GM19397 (cell line): Measurements from ENCODE around the gene TPSAB1.

Experiments
- ATAC-seq: cut with Tn5 transposase; IDR thresholded peaks from one replicate; pipeline ENCODE4 v1.9.1; 2021; ENCODE audit warnings: mild to moderate bottlenecking, moderate library complexity; ENCODE audit not compliant: unreplicated experiment

Gene TPSAB1

DNA sequence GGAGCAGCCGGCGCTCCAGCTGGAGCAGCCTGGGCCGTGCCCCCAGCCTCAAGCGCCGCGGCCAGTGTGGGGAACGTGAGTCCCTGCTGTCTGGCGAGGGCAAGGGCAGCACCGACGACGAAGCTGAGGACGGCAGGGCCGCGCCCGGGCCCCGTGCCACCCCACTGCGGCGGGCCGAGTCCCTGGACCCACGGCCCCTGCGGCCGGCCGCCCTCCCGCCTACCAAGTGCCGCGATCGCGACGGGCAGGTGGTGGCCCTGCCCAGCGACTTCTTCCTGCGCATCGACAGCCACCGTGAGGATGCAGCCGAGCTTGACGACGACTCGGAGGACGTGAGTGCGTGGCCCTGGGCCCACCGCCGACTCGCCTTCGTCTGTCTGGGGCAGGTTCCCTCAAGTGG lies 31.4 kb upstream of the TPSAB1 start:
- no peak for ATAC-seq

DNA sequence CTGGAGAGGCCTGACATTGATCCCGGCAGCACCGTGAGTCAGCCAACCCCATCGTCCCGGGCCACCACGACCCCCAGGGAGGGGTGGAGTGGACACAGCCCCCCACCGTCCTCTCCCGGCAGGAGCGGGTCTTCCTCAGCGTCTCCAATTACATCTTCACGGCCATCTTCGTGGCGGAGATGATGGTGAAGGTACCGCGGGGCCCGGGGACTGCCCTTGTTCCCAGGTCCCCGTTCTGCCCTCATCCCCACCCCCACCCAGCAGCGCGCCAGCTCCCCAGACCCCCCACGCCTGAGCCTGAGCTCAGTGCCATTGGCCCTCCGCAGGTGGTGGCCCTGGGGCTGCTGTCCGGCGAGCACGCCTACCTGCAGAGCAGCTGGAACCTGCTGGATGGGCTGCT lies 30.0 kb upstream of the TPSAB1 start:
- no peak for ATAC-seq

GRCh38 chr16:1211451-1212268 lies 28.8 kb upstream of the TPSAB1 start:
- ATAC-seq: no peak

- no peak for ATAC-seq
These were observed 27.8 kb upstream of the TPSAB1 start for GRCh38 chr16:1212616-1213194.

DNA sequence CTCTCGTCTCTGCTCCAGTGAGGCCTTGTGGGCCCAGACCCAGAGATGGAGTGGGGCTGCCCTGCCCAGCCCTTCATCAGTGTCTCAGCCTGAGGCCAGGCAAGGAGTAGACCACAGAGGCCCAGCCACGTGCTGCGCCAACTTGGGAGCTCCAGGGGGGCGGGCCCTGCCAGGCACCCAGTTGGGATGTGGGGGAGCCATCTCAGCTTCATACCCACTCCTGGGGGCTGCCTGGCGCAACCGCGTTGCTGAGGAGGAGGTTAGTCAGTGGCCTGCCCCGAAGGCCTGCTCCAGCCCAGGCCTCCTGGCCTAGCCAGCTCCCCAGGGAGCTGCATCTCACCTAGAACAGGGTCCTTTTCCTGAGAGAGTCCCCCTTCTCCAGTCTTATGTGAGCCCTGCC lies 27.3 kb upstream of the TPSAB1 start:
- ATAC-seq: no peak

GRCh38 chr16:1213796-1214372 lies 26.6 kb upstream of the TPSAB1 start:
- ATAC-seq: no peak

GRCh38 chr16:1214719-1215118 lies 25.8 kb upstream of the TPSAB1 start:
- ATAC-seq: no peak

- ATAC-seq: no peak
These were observed 24.8 kb upstream of the TPSAB1 start for GRCh38 chr16:1215574-1216295.

- ATAC-seq: no peak
These were observed 24.2 kb upstream of the TPSAB1 start for GRCh38 chr16:1216296-1216619.

DNA sequence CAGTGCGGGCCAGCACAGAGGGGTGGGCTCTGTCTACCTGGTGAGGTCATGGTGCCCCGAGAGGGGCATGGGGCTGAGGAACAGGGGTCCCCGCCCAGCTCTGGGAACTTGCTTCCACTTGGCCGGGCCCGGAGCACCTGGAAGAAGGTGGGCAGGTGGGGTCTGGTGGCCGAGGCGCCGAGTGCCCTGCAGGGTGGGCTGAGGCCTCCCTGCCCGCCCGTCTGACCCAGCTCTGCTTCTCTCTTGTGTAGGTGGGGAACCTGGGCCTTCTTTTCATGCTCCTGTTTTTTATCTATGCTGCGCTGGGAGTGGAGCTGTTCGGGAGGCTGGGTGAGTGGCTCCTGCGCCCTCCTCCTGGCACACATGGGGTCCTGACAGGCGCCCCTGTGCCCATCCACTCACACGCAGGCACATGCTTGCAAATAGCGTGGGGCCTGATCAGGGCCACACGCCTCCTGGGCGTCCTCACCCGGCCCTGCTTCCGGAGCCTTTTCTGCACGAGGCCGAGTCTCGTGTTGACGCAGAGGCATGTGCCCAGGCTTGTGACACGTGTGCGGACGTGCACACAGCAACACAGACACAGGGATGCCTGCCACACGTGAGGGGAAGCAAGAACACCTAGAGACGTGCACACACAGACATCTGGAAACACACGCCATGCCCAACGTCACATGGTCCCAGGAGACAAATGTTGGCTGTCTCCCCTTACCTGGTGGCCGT lies 23.7 kb upstream of the TPSAB1 start:
- no peak for ATAC-seq

DNA sequence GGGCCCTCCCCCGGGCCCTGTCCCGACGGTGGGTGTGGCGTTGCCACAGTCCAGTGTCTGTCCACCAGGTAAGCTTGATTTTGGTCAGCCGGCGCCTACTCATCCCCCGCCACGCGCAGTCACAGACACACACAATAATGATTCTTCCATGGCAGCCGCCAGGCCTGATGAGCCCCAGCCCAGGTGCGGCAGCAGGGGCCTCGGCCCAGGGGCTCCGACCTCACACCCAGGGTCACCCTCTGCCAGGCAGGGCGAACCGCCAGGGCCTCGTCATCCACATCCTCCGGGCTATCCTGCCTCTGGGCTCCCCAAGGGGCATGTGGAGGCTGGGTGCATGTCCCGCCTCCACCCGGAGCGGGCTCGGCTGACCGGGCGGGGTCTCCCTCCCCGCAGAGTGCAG lies 23.0 kb upstream of the TPSAB1 start:
- ATAC-seq: no peak

DNA sequence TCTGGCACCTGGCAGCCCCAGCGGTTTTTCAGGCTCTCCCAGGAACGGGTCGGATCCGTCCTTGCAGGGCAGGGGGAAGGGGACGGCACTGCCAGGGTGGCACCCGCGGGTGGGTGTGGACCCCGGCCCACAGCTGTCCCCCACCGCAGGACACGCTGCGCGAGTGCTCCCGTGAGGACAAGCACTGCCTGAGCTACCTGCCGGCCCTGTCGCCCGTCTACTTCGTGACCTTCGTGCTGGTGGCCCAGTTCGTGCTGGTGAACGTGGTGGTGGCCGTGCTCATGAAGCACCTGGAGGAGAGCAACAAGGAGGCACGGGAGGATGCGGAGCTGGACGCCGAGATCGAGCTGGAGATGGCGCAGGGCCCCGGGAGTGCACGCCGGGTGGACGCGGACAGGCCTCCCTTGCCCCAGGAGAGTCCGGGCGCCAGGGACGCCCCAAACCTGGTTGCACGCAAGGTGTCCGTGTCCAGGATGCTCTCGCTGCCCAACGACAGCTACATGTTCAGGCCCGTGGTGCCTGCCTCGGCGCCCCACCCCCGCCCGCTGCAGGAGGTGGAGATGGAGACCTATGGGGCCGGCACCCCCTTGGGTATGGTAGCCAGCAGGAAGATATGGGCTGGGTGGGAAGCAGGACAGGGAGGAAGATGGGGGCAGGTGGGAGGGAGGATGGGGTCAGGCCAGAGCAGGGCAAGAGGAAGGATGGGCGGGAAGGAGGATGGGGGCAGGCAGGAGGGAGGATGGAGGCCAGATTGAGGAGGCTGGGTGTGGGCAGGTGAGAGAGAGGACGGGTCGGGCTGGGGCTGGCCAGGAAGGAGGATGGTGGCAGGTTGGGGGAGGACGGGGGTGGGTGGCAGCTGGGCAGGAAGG lies 22.2 kb upstream of the TPSAB1 start:
- no peak for ATAC-seq

DNA sequence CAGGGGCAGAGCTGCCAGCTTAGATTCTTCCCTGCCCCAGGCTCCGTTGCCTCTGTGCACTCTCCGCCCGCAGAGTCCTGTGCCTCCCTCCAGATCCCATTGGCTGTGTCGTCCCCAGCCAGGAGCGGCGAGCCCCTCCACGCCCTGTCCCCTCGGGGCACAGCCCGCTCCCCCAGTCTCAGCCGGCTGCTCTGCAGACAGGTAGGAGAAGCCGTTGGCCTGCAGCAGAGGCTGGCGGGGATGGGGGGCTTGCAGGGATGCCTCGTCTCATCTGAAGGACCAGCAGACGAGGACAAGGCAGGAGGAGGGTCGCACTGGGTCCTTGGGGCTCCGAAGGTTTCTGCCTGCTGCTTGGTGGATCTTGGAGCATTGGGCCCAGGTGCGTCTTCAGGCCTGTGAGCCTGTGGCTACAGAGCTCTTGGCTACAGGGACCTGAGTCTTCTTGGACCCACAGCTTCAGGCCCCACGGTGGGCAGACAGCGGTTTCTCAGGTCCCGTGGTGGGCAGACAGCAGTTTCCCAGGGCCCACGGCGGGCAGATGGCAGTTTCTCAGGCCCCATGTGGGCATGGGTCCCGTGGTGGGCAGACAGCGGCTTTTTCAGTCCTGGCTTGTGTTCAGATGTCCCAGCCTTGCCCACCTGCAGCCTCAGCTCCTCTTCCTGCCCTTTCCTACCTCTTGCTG lies 21.4 kb upstream of the TPSAB1 start:
- no peak for ATAC-seq

- ATAC-seq: no peak
These were observed 20.3 kb upstream of the TPSAB1 start for GRCh38 chr16:1220098-1220728.

- no peak for ATAC-seq
These were observed 19.5 kb upstream of the TPSAB1 start for GRCh38 chr16:1220841-1221627.

GRCh38 chr16:1221628-1222552 lies 18.6 kb upstream of the TPSAB1 start:
- no peak for ATAC-seq
